Measurements from ENCODE around the gene INSRR. TPM values are rescaled to one million over a fixed set of nuclear protein-coding genes. Genes with fewer than 3 reads are reported as not detected.
A peak's percentile ranks its signal among the peaks of the same experiment; 100 is the strongest.

The INSRR gene
- total and polyA plus RNA-seq, 9 of the 15 experiments (the other 6 are each of a cell fraction or from before 2014, with no cell fraction given), result 0.03 to 0.18 (median 0.06) TPM; not detected in 3

DNA sequence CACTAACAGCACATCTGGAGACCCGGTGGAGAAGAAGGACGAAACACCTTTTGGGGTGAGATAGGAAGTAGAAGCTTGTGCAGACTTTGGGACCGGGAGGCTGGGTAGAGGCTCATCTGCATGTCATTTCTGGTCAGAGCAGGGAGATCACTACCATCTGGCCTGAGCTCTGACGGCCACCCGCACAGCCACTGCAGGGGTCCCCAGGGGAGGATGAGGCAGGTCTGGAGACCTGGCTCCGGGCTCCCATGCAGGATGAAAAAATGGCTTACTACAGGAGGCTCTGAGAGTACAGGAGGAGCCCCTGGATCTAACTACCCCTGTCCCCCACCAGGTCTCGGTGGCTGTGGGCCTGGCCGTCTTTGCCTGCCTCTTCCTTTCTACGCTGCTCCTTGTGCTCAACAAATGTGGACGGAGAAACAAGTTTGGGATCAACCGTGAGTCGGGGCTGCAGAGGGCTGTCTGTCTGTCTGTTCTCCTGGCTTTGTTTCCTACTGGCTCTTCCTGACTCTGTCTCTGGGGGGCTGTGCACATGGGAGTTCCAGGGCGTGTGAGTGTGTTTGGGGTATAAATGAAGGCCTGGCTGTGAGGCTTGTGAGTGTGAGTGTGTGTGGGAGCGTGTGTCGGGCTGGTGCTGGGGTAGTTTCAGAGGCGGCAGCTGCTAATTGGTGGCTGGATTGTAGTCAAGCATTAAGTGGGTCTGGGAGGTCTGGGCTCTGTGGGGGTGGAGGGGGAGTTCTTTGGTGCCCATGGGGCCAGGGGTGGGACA, 15.8 kb upstream of the INSRR start (continued):
- TF ChIP-seq, protein P1, sequence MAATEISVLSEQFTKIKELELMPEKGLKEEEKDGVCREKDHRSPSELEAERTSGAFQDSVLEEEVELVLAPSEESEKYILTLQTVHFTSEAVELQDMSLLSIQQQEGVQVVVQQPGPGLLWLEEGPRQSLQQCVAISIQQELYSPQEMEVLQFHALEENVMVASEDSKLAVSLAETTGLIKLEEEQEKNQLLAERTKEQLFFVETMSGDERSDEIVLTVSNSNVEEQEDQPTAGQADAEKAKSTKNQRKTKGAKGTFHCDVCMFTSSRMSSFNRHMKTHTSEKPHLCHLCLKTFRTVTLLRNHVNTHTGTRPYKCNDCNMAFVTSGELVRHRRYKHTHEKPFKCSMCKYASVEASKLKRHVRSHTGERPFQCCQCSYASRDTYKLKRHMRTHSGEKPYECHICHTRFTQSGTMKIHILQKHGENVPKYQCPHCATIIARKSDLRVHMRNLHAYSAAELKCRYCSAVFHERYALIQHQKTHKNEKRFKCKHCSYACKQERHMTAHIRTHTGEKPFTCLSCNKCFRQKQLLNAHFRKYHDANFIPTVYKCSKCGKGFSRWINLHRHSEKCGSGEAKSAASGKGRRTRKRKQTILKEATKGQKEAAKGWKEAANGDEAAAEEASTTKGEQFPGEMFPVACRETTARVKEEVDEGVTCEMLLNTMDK (IDR thresholded peaks at IDR 0.05; ENCODE audit: borderline replicate concordance, insufficient read depth, low read depth, low read length, poor library complexity, severe bottlenecking), result no peak
- TF ChIP-seq MYC (IDR thresholded peaks at IDR 0.05; ENCODE audit: low read depth, low read length) (no peak), MYC (CRISPR knock-in tag; IDR thresholded peaks at IDR 0.05; ENCODE audit: borderline replicate concordance, low read depth) (no peak), MCM7 (IDR thresholded peaks at IDR 0.05) (no peak), HCFC1 (IDR thresholded peaks at IDR 0.05; ENCODE audit: low read depth, low read length) (no peak), PHB (CRISPR knock-in tag; IDR thresholded peaks at IDR 0.05) (no peak)

DNA sequence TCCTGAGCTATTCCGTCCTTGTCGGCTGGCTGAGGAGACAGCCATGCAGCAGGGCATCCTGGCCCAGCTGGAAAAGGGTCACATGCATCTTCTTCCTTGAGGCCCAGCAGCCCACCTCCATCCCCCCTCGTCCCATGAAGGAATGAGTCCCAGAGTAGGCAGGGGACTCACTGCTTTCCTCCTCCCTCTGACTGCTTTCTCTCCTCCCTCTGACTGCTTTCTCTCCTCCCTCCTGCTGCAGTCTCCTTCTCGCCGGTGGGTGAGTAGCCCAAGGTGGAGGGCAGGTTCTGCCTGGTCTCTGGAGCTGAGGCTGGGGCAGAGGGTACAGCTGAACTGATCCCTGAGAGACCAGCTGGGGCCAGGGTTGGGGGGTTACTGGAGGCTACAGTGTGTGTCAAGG, 15.2 kb upstream of the INSRR start:
- ATAC-seq (no peak), DNase-seq (ENCODE audit: extremely low read depth in 1 of 4, low spot score in 3 of 4) (no peak), FAIRE-seq (no peak)
- in situ Hi-C loops (cut with MboI), result no loop called here
- peaks cover 4% of the 10 kb centered on the region for H3K9me1 ChIP-seq (ENCODE audit: control insufficient read depth, insufficient read depth, low read length)
- no peaks in the 10 kb centered on the region for H4K20me1 ChIP-seq (replicated peaks; ENCODE audit: control insufficient read depth, insufficient read depth, low read length)
- no peak overlapping the region for H3K27ac ChIP-seq (ENCODE audit: extremely low read depth, low read depth, low read length)
- no TSS peak for BruUV-seq (replicated peaks)
- no peak overlapping the region for H2AFZ ChIP-seq (ENCODE audit: low read depth, low read length)
- H3K27me3 ChIP-seq (ENCODE audit: control insufficient read depth in 2 of 2, insufficient read depth in 2 of 2, low read length in 2 of 2), result no peaks in the 10 kb centered on the region
- peak overlapping the region in 1 of 2 experiments; percentile 79; a peak in 1 of 4 replicates for H3K9ac ChIP-seq (ENCODE audit: insufficient read depth in 1 of 2, low read depth in 2 of 2, low read length in 2 of 2)
- 70% methylated on average over 5 of the region's 5 CpGs for WGBS (ENCODE audit: insufficient coverage, low coverage, missing lambda C conversion rate)
- no peak overlapping the region for H3K4me2 ChIP-seq (ENCODE audit: insufficient read depth, low read length)
- H3K9me3 ChIP-seq (replicated peaks; ENCODE audit: control insufficient read depth, insufficient read depth, low read depth, low read length), result no peaks in the 10 kb centered on the region
- peaks cover 18 to 33% of the 10 kb centered on the region in 2 experiments for H3K4me1 ChIP-seq (replicated peaks in 1 of 2; ENCODE audit: control insufficient read depth in 2 of 2, insufficient read depth in 2 of 2, low read length in 2 of 2)
- peaks cover 2% of the 10 kb centered on the region; the same call in 2 of the 3 replicates for H3K36me3 ChIP-seq (ENCODE audit: control insufficient read depth, insufficient read depth, low read length)
- intact Hi-C loops (cut with micrococcal nuclease), result no loop called here
- H3K4me3 ChIP-seq, result no peak overlapping the region
- H3K79me2 ChIP-seq (ENCODE audit: control insufficient read depth, insufficient read depth, low read length), result no peaks in the 10 kb centered on the region
- POLR2A ChIA-PET, result interaction anchor here (1.4 kb wide), 1 partner anchor 9 kb away, joined by 3 read pairs; no protein-coding TSS in a partner anchor
- CTCF ChIA-PET (ENCODE audit: low intra/inter-chr PET ratio), result no interaction called here
- TF ChIP-seq U2AF2 (optimal IDR thresholded peaks at IDR 0.05; ENCODE audit: low read depth, low read length) (no peak), MAFG (tag; conservative IDR thresholded peaks at IDR 0.05) (no peak), MEF2D (tag; conservative IDR thresholded peaks at IDR 0.05; ENCODE audit: low read depth) (no peak), HMGN3 (IDR thresholded peaks at IDR 0.05; ENCODE audit: borderline replicate concordance, extremely low read depth, insufficient read length, low read depth, low read length) (no peak), ZNF23 (CRISPR knock-in tag; IDR thresholded peaks at IDR 0.05) (no peak), DPF2 (IDR thresholded peaks at IDR 0.05) (no peak), PRPF4 (IDR thresholded peaks at IDR 0.05; ENCODE audit: insufficient read depth, low read depth, low read length, poor library complexity, severe bottlenecking) (no peak), ZBED1 (IDR thresholded peaks at IDR 0.05) (no peak)
- TF ChIP-seq, protein P2, sequence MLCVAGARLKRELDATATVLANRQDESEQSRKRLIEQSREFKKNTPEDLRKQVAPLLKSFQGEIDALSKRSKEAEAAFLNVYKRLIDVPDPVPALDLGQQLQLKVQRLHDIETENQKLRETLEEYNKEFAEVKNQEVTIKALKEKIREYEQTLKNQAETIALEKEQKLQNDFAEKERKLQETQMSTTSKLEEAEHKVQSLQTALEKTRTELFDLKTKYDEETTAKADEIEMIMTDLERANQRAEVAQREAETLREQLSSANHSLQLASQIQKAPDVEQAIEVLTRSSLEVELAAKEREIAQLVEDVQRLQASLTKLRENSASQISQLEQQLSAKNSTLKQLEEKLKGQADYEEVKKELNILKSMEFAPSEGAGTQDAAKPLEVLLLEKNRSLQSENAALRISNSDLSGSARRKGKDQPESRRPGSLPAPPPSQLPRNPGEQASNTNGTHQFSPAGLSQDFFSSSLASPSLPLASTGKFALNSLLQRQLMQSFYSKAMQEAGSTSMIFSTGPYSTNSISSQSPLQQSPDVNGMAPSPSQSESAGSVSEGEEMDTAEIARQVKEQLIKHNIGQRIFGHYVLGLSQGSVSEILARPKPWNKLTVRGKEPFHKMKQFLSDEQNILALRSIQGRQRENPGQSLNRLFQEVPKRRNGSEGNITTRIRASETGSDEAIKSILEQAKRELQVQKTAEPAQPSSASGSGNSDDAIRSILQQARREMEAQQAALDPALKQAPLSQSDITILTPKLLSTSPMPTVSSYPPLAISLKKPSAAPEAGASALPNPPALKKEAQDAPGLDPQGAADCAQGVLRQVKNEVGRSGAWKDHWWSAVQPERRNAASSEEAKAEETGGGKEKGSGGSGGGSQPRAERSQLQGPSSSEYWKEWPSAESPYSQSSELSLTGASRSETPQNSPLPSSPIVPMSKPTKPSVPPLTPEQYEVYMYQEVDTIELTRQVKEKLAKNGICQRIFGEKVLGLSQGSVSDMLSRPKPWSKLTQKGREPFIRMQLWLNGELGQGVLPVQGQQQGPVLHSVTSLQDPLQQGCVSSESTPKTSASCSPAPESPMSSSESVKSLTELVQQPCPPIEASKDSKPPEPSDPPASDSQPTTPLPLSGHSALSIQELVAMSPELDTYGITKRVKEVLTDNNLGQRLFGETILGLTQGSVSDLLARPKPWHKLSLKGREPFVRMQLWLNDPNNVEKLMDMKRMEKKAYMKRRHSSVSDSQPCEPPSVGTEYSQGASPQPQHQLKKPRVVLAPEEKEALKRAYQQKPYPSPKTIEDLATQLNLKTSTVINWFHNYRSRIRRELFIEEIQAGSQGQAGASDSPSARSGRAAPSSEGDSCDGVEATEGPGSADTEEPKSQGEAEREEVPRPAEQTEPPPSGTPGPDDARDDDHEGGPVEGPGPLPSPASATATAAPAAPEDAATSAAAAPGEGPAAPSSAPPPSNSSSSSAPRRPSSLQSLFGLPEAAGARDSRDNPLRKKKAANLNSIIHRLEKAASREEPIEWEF (CRISPR knock-in tag; IDR thresholded peaks at IDR 0.05), result no peak

Measured in K562 (cell line).